Left ventricle myocardium inferior (tissue), 1 donor: ENCODE results near the gene PPP1R14B. TPM values are rescaled to one million over a fixed set of nuclear protein-coding genes. Genes with fewer than 3 reads are reported as not detected.

Experiments
- DNase-seq: peaks from one replicate; pipeline ENCODE4 v3.0.0-alpha.2; 2020
- H3K27ac ChIP-seq: fragments of 200-600 bp; replicated peaks from 2 replicates; pipeline ENCODE4 v1.8.0; 2021
- H3K27me3 ChIP-seq: fragments of 200-600 bp; 2 replicates; pipeline ENCODE4 v1.8.0; 2021; ENCODE audit warnings: low read depth
- H3K36me3 ChIP-seq: fragments of 200-600 bp; 2 replicates; pipeline ENCODE4 v1.8.0; 2021
- H3K4me1 ChIP-seq: fragments of 200-600 bp; 2 replicates; pipeline ENCODE4 v1.8.0; 2021
- H3K4me3 ChIP-seq: fragments of 200-600 bp; 2 replicates; pipeline ENCODE4 v1.8.0; 2021; ENCODE audit warnings: mild to moderate bottlenecking, moderate library complexity
- H3K9me3 ChIP-seq: fragments of 200-600 bp; replicated peaks from 2 replicates; pipeline ENCODE4 v1.8.0; 2021
- CTCF ChIP-seq: fragments of 200-600 bp; IDR thresholded peaks from 2 replicates; pipeline ENCODE4 v1.8.0; 2021; ENCODE audit warnings: antibody characterized with exemption, mild to moderate bottlenecking, borderline replicate concordance
- intact Hi-C: fragments of 100-400 bp; cut with micrococcal nuclease; formaldehyde crosslinking; loops from one replicate; pipeline ENCODE4 v1.11.0; 2022
- total RNA-seq: library from RNA; stranded (reverse); fragmentation: NEBNext Ultra II Directional; extraction: Animal tissue kit (Norgen Biotek cat#: 25700); gene quantifications from one replicate; pipeline ENCODE4 v1.2.1, GENCODE V29; 2021
- donor health status: DM: no; HTN: yes; CAD: no; lungs with severe emphysema.

Gene PPP1R14B
- total RNA-seq, 1 donor from 2014 or later, result 102 TPM

DNA sequence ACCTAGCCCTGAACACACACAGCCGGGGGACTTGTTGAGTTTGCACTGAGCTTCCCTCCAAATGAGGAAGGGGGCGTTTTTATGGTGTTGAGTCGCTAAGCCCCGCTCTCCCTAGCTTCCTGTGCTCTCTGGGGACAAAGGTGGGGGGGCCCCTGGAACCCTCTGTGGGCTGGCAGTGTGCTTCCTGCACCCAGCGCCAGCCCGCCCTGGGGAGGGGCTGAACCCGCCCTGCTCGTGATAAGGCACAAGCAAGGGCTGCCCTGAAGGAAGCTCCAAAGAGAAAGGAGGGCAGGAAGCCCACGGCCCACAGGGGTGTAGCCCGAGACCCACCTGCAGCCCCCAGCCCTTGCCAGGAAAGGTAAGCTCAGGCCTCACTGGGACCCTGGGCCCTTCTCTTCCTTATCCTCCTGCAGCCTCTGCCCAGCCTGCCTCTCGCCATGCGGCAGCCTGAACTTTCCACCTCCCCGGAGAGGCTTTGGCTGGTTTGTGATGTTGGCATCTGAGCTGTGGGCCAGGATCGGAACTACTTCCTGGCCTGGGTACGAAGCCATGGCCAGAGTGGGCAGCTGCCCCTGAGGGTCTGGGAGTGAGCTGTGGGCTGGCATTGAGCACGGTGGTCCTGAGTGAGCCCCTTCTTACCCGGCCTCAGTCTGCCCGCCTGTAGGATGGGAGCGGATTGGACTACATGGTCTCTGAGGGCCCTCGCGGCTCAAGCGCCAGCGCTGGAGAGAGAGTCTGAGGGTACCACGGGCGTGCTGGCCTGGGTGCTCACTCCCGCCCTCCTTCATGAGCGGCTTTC lies 40.1 kb downstream of the PPP1R14B start, which contains the start of gene FERMT3:
Gene FERMT3 (plus strand): TSS at position 265 of the 799 bp plus-strand sequence. CDS start 644 bp downstream, outside the sequence.
- Histone ChIP-seq H3K4me1 (peaks cover 55% of the 10 kb centered on the region), H3K9me3 (no peaks in the 10 kb centered on the region), H3K4me3 (peak within 1 kb of the TSS; percentile 58), H3K27ac (peak within 1 kb of the TSS; percentile 88), H3K36me3 (peaks cover 48% of the 10 kb centered on the region), H3K27me3 (no peaks in the 10 kb centered on the region)
- DNase-seq, result peak; percentile 72
- intact Hi-C loops, result loop anchor here (5.0 kb wide), 1 partner anchor 96 kb away; the partner anchor contains the start of gene CATSPERZ
- no peak for TF ChIP-seq CTCF

DNA sequence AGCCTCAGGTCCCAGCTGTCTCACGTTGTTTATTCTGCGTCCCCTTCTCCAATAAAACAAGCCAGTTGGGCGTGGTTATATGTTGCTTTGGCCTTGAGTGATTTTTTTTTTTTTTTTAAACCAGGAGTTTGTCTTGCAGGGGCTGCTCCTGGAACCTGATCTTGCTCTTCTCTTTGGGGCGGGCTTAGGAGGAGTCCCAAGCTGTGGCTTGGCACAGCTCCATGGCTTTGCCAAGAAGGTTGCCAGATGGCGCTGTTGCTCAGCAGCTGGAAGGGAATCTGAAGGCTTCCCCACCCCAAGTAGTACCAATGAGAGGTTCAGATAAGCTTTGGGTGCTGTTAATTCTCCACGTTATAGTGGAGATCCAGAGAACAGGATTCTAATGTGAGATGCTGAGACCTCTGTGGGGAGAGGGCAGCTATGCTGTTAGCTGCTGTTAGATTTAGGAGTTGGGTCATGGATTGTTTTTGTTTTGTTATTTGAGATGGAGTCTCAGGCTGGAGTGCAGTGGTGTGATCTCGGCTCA lies 42.2 kb downstream of the PPP1R14B start:
- no peaks in the 10 kb centered on the region for H3K27me3 ChIP-seq
- no peaks in the 10 kb centered on the region for H3K9me3 ChIP-seq
- H3K36me3 ChIP-seq, result peaks cover 69% of the 10 kb centered on the region
- intact Hi-C loops, result no loop called here
- peak; percentile 81 for DNase-seq
- TF ChIP-seq CTCF, result peak; percentile 75
- peaks cover 55% of the 10 kb centered on the region for H3K4me1 ChIP-seq
- H3K4me3 ChIP-seq, result no peak overlapping the region
- peak overlapping the region; percentile 88 for H3K27ac ChIP-seq

GRCh38 chr11:64204080-64204440 lies 42.7 kb downstream of the PPP1R14B start:
- Histone ChIP-seq H3K36me3 (peaks cover 74% of the 10 kb centered on the region), H3K27ac (no peak overlapping the region), H3K27me3 (no peaks in the 10 kb centered on the region), H3K4me1 (peaks cover 55% of the 10 kb centered on the region), H3K9me3 (no peaks in the 10 kb centered on the region), H3K4me3 (no peak overlapping the region)
- DNase-seq, result no peak
- intact Hi-C loops, result no loop called here
- no peak for TF ChIP-seq CTCF

GRCh38 chr11:64203421-64204079 lies 43.2 kb downstream of the PPP1R14B start:
- no peak for TF ChIP-seq CTCF
- Histone ChIP-seq H3K27ac (no peak overlapping the region), H3K4me1 (peaks cover 53% of the 10 kb centered on the region), H3K27me3 (no peaks in the 10 kb centered on the region), H3K9me3 (no peaks in the 10 kb centered on the region), H3K4me3 (no peak overlapping the region), H3K36me3 (peaks cover 79% of the 10 kb centered on the region)
- intact Hi-C loops, result no loop called here
- DNase-seq, result no peak

DNA sequence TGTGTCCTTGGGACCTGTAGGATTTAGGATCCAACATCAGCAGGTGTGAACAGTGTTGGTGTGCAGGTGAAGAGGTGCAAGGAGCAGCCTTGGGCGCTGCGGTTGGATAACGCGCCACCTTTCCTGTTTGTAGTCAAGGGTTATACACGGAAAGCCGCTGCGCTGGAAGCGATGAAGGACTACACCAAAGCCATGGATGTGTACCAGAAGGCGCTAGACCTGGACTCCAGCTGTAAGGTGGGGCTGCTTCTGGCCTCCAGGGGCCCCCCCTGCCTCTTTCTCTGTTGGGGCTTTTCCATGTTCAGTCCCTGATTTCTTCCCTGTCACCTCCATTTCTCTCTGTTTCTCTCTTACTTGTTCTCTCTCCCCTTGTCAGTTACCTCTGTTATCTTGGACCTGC lies 43.8 kb downstream of the PPP1R14B start:
- TF ChIP-seq CTCF, result no peak
- Histone ChIP-seq H3K36me3 (peaks cover 85% of the 10 kb centered on the region), H3K27ac (peak overlapping the region; percentile 34), H3K9me3 (no peaks in the 10 kb centered on the region), H3K4me1 (peaks cover 47% of the 10 kb centered on the region), H3K4me3 (no peak overlapping the region), H3K27me3 (no peaks in the 10 kb centered on the region)
- intact Hi-C loops, result no loop called here
- DNase-seq, result no peak
